GM12878 (cell line): ENCODE results near the gene ZCCHC24. TPM values are rescaled to one million over a fixed set of nuclear protein-coding genes. Genes with fewer than 3 reads are reported as not detected.

Experiments used
- BRCA1 ChIP-seq: IDR thresholded peaks from 2 replicates; pipeline ENCODE4 v1.6.1; 2011; ENCODE audit warnings: low read depth, low read length, improper control_type of control experiment
- HDGF ChIP-seq: fragments of 450-650 bp; IDR thresholded peaks from 2 replicates; pipeline ENCODE4 v1.6.1; 2016; ENCODE audit warnings: antibody characterized with exemption
- RAD51 ChIP-seq: fragments of 450-650 bp; IDR thresholded peaks from 2 replicates; pipeline ENCODE4 v1.6.1; 2016; ENCODE audit warnings: moderate library complexity, mild to moderate bottlenecking, inconsistent platforms
- SMC3 ChIP-seq: IDR thresholded peaks from 2 replicates; pipeline ENCODE4 v1.6.1; 2011; ENCODE audit warnings: low read length, improper control_type of control experiment, borderline replicate concordance
- YY1 ChIP-seq: IDR thresholded peaks from 2 replicates; pipeline ENCODE4 v1.6.1; 2011; ENCODE audit warnings: low read depth, mild to moderate bottlenecking, low read length
- polyA plus RNA-seq, 11 experiments: library from polyadenylated mRNA; depleted of rRNA in 4 of 11; unstranded in 6 of 11; stranded (reverse) in 5 of 11; fragments of >200 nt; fragmentation: Nextera tagmentation in 4 of 11; fragmentation: Illumina TruSeq in 1 of 11; extraction: Ambion mirVana in 4 of 11; extraction: Trizol in 1 of 11; gene quantifications; 1 replicate in 1 of 11; 2 replicates in 10 of 11; pipeline versions ENCODE4 v1.2.1 to v1.2.3, GENCODE V29; 2011 to 2016; ENCODE audit warnings: inconsistent platforms in 2 of 11, missing spikeins in 2 of 11, low read depth in 1 of 11
- total RNA-seq, 4 experiments: library from RNA; depleted of rRNA in 3 of 4; stranded (reverse); fragments of >200 nt in 3 of 4; fragmentation: Illumina TruSeq in 1 of 4; extraction: Trizol in 1 of 4; gene quantifications; 2 replicates each; pipeline versions ENCODE4 v1.2.1 to v1.2.3, GENCODE V29; 2013 to 2021
- TF ChIP-seq, protein P1 (sequence below), 3 experiments: IDR thresholded peaks in 2 of 3; conservative IDR thresholded peaks in 1 of 3; 2 replicates each; pipeline ENCODE4 v1.5.1; 2011; ENCODE audit warnings: low read depth in 3 of 3, low read length in 3 of 3, mild to moderate bottlenecking in 3 of 3, control low read depth in 2 of 3, moderate library complexity in 2 of 3, inconsistent platforms in 1 of 3, mixed read lengths in 1 of 3; ENCODE audit not compliant: control insufficient read depth in 2 of 3, insufficient read depth in 1 of 3; ENCODE audit errors: extremely low read depth in 1 of 3
- TF ChIP-seq, protein P2 (sequence below): IDR thresholded peaks from 2 replicates; pipeline ENCODE4 v1.6.1; 2012; ENCODE audit warnings: mild to moderate bottlenecking, low read depth, low read length

The ZCCHC24 gene
- total and polyA plus RNA-seq, 10 of the 15 experiments (the other 5 are each of a cell fraction or from before 2014, with no cell fraction given), result 0.02 to 0.62 (median 0.04) TPM; not detected in 4

DNA sequence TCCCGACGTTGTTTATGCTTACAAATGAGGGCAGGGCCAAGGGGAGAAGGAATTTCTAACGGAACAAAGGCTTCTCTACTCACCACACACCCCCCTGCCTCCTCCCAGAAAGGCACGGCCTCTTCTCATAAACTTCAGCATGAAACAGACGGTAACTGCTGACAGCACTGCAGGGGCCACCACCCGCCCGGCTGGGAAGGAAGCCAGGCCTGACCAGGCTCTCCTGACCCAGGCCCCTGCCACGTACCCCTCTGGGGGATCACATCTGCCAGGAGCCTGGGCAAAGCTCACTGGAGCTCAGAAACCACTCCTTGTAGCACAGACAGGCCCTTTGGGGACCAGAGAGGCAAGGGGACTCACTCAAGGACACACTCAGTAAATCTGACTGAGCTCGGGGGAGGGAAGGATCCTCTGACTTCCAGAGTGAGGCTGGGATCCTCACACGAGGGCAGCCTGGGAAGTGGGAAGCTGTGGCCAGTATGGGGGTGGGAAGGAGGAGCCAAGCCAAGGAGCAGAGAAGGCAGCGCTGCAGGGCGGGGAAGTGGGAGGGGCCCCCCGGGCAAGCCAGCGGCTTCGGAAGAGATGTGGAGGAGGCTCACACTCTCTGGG lies 46.1 kb downstream of the ZCCHC24 start (continued):
- TF ChIP-seq, protein P1, sequence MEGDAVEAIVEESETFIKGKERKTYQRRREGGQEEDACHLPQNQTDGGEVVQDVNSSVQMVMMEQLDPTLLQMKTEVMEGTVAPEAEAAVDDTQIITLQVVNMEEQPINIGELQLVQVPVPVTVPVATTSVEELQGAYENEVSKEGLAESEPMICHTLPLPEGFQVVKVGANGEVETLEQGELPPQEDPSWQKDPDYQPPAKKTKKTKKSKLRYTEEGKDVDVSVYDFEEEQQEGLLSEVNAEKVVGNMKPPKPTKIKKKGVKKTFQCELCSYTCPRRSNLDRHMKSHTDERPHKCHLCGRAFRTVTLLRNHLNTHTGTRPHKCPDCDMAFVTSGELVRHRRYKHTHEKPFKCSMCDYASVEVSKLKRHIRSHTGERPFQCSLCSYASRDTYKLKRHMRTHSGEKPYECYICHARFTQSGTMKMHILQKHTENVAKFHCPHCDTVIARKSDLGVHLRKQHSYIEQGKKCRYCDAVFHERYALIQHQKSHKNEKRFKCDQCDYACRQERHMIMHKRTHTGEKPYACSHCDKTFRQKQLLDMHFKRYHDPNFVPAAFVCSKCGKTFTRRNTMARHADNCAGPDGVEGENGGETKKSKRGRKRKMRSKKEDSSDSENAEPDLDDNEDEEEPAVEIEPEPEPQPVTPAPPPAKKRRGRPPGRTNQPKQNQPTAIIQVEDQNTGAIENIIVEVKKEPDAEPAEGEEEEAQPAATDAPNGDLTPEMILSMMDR (IDR thresholded peaks at IDR 0.05 in 2 of 3, conservative IDR thresholded peaks at IDR 0.05 in 1 of 3; ENCODE audit: control insufficient read depth in 2 of 3, extremely low read depth in 1 of 3, insufficient read depth in 1 of 3, low read depth in 3 of 3, low read length in 3 of 3), result no peak
- no peak for TF ChIP-seq HDGF
- TF ChIP-seq, protein P2, sequence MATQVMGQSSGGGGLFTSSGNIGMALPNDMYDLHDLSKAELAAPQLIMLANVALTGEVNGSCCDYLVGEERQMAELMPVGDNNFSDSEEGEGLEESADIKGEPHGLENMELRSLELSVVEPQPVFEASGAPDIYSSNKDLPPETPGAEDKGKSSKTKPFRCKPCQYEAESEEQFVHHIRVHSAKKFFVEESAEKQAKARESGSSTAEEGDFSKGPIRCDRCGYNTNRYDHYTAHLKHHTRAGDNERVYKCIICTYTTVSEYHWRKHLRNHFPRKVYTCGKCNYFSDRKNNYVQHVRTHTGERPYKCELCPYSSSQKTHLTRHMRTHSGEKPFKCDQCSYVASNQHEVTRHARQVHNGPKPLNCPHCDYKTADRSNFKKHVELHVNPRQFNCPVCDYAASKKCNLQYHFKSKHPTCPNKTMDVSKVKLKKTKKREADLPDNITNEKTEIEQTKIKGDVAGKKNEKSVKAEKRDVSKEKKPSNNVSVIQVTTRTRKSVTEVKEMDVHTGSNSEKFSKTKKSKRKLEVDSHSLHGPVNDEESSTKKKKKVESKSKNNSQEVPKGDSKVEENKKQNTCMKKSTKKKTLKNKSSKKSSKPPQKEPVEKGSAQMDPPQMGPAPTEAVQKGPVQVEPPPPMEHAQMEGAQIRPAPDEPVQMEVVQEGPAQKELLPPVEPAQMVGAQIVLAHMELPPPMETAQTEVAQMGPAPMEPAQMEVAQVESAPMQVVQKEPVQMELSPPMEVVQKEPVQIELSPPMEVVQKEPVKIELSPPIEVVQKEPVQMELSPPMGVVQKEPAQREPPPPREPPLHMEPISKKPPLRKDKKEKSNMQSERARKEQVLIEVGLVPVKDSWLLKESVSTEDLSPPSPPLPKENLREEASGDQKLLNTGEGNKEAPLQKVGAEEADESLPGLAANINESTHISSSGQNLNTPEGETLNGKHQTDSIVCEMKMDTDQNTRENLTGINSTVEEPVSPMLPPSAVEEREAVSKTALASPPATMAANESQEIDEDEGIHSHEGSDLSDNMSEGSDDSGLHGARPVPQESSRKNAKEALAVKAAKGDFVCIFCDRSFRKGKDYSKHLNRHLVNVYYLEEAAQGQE, result no peak
- TF ChIP-seq RAD51, result no peak
- no peak for TF ChIP-seq BRCA1
- no peak for TF ChIP-seq SMC3
- no peak for TF ChIP-seq YY1
- TF ChIP-seq, all 136 proteins: peak for 0
